ENCODE data around the gene CCDC24. TPM values are rescaled to one million over a fixed set of nuclear protein-coding genes. Genes with fewer than 3 reads are reported as not detected.

The CCDC24 gene
- total and polyA plus RNA-seq, 9 of the 15 experiments (the other 6 are each of a cell fraction or from before 2014, with no cell fraction given) = 0.31 to 4.5 (median 1.5) TPM

DNA sequence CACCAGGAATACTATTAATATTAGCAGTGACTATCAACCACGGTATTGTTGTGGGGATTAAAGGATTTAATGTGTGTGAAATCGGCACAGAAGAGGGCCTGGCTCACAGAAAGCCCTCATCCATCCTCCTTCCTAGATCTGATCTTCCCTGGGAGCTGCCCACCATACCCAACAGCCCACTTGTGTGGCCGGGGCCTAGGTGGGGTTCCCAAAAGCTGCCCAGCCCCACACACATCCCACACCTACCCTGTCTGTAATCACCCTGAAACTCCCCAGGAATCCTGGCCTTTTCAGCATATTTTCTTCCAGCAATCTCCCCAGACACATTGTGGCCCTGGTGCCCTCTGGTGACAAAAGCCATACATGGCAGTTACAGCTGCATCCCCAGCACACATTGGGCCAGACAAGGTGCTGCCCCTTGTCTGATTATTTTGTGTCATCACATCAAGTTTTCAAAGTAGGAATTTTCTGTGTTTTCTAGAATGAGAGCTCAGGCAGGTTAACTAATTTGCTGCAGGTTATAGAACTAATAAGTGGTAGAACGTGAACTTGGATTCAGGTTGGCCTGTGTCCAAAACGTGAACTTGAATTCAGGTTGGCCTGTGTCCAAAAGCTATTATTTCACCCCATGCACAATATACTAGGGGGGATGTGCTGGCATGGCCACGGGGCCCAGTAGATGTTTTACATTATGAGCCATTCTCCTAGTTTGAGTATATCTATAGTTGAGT is 45.2 kb downstream of the CCDC24 start (continued):
- TF ChIP-seq, protein P1, sequence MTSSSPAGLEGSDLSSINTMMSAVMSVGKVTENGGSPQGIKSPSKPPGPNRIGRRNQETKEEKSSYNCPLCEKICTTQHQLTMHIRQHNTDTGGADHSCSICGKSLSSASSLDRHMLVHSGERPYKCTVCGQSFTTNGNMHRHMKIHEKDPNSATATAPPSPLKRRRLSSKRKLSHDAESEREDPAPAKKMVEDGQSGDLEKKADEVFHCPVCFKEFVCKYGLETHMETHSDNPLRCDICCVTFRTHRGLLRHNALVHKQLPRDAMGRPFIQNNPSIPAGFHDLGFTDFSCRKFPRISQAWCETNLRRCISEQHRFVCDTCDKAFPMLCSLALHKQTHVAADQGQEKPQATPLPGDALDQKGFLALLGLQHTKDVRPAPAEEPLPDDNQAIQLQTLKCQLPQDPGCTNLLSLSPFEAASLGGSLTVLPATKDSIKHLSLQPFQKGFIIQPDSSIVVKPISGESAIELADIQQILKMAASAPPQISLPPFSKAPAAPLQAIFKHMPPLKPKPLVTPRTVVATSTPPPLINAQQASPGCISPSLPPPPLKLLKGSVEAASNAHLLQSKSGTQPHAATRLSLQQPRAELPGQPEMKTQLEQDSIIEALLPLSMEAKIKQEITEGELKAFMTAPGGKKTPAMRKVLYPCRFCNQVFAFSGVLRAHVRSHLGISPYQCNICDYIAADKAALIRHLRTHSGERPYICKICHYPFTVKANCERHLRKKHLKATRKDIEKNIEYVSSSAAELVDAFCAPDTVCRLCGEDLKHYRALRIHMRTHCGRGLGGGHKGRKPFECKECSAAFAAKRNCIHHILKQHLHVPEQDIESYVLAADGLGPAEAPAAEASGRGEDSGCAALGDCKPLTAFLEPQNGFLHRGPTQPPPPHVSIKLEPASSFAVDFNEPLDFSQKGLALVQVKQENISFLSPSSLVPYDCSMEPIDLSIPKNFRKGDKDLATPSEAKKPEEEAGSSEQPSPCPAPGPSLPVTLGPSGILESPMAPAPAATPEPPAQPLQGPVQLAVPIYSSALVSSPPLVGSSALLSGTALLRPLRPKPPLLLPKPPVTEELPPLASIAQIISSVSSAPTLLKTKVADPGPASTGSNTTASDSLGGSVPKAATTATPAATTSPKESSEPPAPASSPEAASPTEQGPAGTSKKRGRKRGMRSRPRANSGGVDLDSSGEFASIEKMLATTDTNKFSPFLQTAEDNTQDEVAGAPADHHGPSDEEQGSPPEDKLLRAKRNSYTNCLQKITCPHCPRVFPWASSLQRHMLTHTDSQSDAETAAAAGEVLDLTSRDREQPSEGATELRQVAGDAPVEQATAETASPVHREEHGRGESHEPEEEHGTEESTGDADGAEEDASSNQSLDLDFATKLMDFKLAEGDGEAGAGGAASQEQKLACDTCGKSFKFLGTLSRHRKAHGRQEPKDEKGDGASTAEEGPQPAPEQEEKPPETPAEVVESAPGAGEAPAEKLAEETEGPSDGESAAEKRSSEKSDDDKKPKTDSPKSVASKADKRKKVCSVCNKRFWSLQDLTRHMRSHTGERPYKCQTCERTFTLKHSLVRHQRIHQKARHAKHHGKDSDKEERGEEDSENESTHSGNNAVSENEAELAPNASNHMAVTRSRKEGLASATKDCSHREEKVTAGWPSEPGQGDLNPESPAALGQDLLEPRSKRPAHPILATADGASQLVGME (CRISPR knock-in tag; IDR thresholded peaks at IDR 0.05) = 0 out of 2 replicates have a peak, but pooled peaks have one; percentile 40
- TF ChIP-seq SAFB2 (IDR thresholded peaks at IDR 0.05; ENCODE audit: borderline replicate concordance, low read depth, low read length, severe bottlenecking) (no peak), NFE2 (IDR thresholded peaks at IDR 0.05; ENCODE audit: low read depth) (0 out of 2 replicates have a peak, but pooled peaks have one; percentile 22), BHLHE40 (IDR thresholded peaks at IDR 0.05; ENCODE audit: low read length) (peak; percentile 69), ETS2 (tag; IDR thresholded peaks at IDR 0.05; ENCODE audit: borderline replicate concordance, poor library complexity, severe bottlenecking) (no peak), POLR2AphosphoS5 (IDR thresholded peaks at IDR 0.05; ENCODE audit: control insufficient read depth, insufficient read depth, low read depth, low read length) (peak; percentile 70; the same call in 1 of the 2 replicates), SRSF3 (IDR thresholded peaks at IDR 0.05; ENCODE audit: insufficient read depth, low read length) (no peak), HNRNPL (IDR thresholded peaks at IDR 0.05; ENCODE audit: low read depth, low read length) (no peak), YBX1 (IDR thresholded peaks at IDR 0.05) (no peak), FOSL1 (tag; conservative IDR thresholded peaks at IDR 0.05) (peak; percentile 12; the same call in 1 of the 2 replicates), ILF3 (IDR thresholded peaks at IDR 0.05; ENCODE audit: borderline replicate concordance) (no peak), CBFB (CRISPR knock-in tag; IDR thresholded peaks at IDR 0.05) (no peak)
- TF ChIP-seq, protein P2, sequence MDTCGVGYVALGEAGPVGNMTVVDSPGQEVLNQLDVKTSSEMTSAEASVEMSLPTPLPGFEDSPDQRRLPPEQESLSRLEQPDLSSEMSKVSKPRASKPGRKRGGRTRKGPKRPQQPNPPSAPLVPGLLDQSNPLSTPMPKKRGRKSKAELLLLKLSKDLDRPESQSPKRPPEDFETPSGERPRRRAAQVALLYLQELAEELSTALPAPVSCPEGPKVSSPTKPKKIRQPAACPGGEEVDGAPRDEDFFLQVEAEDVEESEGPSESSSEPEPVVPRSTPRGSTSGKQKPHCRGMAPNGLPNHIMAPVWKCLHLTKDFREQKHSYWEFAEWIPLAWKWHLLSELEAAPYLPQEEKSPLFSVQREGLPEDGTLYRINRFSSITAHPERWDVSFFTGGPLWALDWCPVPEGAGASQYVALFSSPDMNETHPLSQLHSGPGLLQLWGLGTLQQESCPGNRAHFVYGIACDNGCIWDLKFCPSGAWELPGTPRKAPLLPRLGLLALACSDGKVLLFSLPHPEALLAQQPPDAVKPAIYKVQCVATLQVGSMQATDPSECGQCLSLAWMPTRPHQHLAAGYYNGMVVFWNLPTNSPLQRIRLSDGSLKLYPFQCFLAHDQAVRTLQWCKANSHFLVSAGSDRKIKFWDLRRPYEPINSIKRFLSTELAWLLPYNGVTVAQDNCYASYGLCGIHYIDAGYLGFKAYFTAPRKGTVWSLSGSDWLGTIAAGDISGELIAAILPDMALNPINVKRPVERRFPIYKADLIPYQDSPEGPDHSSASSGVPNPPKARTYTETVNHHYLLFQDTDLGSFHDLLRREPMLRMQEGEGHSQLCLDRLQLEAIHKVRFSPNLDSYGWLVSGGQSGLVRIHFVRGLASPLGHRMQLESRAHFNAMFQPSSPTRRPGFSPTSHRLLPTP (IDR thresholded peaks at IDR 0.05; ENCODE audit: borderline replicate concordance, extremely low read depth, insufficient read length) = no peak
- TF ChIP-seq, protein P3, sequence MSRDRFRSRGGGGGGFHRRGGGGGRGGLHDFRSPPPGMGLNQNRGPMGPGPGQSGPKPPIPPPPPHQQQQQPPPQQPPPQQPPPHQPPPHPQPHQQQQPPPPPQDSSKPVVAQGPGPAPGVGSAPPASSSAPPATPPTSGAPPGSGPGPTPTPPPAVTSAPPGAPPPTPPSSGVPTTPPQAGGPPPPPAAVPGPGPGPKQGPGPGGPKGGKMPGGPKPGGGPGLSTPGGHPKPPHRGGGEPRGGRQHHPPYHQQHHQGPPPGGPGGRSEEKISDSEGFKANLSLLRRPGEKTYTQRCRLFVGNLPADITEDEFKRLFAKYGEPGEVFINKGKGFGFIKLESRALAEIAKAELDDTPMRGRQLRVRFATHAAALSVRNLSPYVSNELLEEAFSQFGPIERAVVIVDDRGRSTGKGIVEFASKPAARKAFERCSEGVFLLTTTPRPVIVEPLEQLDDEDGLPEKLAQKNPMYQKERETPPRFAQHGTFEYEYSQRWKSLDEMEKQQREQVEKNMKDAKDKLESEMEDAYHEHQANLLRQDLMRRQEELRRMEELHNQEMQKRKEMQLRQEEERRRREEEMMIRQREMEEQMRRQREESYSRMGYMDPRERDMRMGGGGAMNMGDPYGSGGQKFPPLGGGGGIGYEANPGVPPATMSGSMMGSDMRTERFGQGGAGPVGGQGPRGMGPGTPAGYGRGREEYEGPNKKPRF (IDR thresholded peaks at IDR 0.05; ENCODE audit: low read depth, low read length) = no peak
- TF ChIP-seq, protein P4, sequence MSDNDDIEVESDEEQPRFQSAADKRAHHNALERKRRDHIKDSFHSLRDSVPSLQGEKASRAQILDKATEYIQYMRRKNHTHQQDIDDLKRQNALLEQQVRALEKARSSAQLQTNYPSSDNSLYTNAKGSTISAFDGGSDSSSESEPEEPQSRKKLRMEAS (CRISPR knock-in tag; IDR thresholded peaks at IDR 0.05) = peak; percentile 61
